Epidermal melanocyte (primary cell): ENCODE measurements around the gene CNKSR1.
A peak's percentile ranks its signal among the peaks of the same experiment; 100 is the strongest.
"Not testable (repeated sequence)": the region's sequence is repeated elsewhere in the genome, so short reads cannot be mapped to it uniquely, and the experiment has no call there.

ENCODE experiments used
- DNase-seq: peaks from one replicate; pipeline ENCODE4 v3.0.0; 2011; ENCODE audit warnings: low spot score; ENCODE audit not compliant: insufficient read length

The CNKSR1 gene

DNA sequence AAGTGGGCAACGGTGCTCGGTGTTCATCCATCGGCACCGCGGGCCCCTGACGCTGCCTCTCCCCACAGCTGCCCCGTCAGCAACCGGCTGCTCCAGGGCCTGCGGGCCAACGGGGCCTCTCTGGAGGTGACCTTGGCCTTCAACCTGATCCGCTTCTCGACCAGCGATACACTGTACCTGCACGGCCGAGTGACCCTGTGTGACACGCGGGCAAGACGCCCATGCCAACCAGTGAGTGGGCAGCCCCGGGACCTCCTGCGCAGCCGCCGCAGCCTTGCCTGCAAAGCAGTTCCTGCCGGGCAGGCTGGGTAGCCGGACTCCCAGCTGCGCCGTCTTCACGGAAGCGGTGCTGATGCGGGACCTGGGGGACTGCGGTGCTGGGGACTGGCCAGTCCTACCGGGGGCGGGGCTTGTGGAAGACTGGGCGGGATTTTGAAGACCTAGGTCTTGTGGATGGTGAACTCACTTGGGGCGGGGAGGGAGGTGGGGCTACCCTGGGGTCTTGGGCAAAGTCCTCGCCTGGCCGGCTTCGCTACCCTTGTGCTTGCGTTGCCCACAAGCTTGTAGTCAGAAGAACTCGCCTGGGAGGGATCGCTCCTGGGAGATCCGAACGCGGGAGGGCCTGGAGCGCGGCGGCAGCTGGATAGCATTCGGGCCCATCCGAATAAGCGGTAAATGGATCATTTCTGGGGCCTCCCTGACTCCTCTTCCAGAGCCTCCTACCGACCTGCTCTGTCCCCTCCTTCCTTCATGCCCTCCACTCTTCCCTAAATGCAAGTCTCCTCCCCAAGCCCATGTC lies 47.9 kb downstream of the CNKSR1 start:
- DNase-seq: no peak

DNA sequence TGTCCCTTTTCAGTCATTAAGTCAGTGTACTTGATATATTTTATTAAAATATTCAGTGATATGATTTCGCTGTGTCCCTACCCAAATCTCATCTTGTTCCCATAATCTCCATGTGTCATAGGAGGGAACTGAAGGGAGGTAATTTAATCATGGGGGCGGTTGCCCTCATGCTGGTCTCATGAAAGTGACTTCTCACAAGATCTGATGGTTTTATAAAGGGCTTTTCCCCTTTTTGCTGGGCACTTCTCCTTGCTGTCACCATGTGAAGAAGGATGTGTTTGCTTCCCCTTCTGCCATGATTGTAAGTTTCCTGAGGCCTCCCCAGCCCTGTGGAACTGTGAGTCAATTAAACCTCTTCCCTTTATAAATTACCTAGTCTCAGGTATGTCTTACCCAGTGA lies 53.4 kb downstream of the CNKSR1 start:
- not testable (repeated sequence) for DNase-seq

DNA sequence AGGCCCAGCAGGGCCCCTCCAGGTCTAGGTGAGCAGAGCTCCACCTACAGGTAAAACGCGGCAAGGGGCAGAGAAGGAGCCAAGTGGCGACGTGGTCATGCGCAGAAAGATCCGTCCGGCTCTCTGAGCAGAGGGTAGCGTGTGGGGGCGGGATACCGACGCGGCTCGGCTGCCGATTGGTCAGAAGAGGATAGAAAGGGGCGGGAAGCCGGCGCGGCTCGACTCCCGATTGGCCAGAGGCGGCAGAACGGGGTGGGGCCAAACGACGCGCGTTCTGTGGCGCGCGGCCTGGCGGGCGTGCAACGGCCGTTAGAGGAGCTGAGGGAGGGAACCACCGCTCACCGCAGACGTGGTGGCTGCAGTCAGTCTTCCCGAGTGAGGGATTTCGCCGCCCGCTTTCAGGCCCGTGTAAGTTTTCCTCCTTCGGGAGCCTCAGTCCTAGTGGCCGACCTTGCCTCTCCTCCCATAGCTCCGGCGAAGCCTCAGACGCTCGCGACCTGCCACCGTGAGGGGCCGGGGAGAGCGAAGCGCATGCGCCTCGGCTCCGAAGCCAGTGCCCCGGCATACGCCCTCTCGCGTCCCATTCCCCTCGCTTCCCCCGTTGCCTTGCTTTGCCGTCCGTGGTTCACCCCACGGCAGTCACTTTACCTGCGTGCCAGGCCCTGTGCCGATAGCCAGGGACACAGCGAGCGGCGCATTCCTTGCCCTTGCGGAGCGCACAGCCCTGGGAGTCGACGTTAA lies 56.8 kb downstream of the CNKSR1 start, which contains the start of gene CEP85:
Gene CEP85, plus strand, starts transcription at position 298 of the 741 bp plus-strand sequence. CDS start 5,584 bp downstream, outside the sequence.
- DNase-seq: peak; percentile 98

DNA sequence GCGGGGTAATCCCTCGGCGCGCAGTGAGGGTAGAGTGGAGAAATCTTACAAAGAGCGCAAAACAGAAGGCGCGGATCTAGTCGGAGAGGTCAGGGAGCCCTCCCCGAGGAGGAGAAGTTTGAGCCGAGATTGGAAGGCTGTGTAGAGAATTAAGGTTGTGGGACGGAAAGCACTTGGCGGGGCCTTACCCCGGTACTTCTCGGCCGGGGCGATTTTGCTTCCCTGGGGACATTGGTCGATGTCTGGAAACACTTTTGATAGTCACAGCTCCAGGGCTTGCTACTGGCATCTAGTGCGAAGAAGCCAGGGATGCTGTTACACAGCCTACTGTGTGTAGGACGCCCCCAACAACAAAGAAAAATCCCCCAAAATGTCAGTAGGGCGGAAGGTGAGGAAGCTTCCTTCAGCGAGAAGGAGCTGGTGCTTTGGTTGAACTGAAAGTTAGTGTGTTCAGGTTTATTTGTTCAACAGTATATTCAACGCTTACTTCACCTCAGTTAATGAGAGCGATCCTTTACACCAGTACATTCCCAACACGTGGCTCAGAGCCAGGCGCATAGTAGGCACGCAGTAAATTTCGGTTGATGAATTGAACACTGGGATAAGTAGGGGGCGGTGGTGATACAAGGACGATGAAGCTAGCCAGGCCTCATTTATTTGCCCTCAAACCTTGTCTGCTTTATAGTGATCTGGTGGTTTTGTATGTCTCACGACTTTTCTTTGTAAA lies 57.5 kb downstream of the CNKSR1 start:
- DNase-seq: no peak

DNA sequence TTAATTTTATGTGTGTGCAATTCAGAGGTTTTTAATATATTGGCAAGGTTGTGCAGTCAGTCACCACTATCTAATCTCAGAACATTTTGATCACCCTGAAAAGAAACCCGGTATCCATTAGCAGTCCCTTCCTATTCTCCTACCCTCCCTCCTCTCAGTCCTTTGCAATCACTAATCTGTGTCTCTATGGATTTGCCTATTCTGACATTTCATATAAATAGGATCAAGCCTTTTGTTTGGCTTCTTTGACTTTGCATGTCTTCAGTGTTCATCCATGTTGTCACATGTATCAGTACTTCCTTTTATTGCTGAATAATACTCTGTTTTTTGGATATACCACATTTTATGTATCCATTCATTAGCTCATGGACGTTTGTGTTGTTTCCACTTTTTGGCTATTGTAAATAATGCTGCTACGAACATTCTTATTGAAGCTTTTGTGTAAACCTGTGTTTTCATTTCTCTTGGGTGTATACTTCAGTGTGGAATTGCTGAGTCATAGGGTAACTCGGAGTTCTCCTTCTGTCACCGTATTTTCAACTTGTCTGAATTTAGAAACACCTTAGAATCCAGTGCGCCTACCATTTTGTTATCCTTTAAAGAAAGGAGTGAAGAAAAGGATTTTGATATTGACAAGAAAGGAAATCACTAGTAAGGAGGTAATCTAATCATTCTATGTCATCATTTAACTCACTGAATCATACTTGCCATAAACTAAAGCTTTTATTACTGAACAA lies 60.1 kb downstream of the CNKSR1 start:
- no peak for DNase-seq
